HUDEP-2 (cell line): ENCODE data around the gene TOE1.
"Not testable (repeated sequence)": the region's sequence is repeated elsewhere in the genome, so short reads cannot be mapped to it uniquely, and the experiment has no call there.

ENCODE experiments used
- DNase-seq, 76 experiments: peaks; one replicate each; lab custom pipeline; 2025; ENCODE audit not compliant: unreplicated experiment in 76 of 76; lab: John Stamatoyannopoulos, UW

Gene TOE1

GRCh38 chr1:45339789-45340558 is at the start of gene TOE1, which contains the start of gene MUTYH:
Gene TOE1 (plus strand): TSS chr1:45340170. CDS start chr1:45340253, 83 bp downstream.
Gene MUTYH (minus strand): TSS chr1:45340440. CDS start chr1:45334505, 5,935 bp downstream.
- DNase-seq, result peak in 75 of 76 experiments; percentile 35 to 95 (median 89)

DNA sequence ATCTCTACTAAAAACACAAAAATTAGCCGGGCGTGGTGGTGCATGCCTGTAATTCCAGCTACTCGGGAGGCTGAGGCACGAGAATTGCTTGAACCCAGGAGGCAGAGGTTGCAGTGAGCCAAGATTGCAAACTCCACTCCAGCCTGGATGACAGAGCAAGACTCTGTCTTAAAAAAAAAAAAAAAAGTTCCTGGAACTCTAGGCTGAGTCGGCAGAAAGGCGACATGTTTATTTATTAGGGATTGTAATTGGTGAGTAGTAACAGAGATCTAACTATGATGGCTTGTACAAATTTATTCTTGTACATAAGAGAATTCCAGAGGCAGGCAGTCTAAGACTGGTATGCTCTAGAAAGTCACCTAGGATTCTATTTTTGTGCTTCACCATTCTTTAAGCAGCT is 49.0 kb upstream of the TOE1 start:
- DNase-seq, result not testable (repeated sequence)

DNA sequence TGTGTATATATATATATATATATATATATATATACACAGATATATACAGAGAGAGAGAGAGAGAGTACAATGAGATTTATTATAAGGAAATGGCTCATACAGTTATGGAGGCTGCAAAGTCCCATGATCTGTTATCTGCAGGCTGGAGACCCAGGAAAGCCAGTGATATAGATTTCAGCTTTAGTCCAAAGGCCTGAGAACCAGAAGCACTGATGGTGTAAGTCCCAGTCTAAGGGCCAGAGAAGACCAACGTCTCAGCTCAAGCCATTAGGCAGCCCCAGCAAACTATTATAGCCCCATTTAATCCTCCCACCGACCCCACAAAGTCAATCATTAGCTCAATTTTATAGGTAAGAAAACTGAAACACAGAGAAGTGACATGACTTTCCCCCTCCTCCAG is 48.3 kb upstream of the TOE1 start:
- DNase-seq, result no peak

- peak in 2 of 76 experiments; percentile 9 to 16 for DNase-seq
These were observed 42.2 kb upstream of the TOE1 start for GRCh38 chr1:45297666-45298356.

GRCh38 chr1:45299296-45299695 is 40.7 kb upstream of the TOE1 start:
- no peak for DNase-seq

DNA sequence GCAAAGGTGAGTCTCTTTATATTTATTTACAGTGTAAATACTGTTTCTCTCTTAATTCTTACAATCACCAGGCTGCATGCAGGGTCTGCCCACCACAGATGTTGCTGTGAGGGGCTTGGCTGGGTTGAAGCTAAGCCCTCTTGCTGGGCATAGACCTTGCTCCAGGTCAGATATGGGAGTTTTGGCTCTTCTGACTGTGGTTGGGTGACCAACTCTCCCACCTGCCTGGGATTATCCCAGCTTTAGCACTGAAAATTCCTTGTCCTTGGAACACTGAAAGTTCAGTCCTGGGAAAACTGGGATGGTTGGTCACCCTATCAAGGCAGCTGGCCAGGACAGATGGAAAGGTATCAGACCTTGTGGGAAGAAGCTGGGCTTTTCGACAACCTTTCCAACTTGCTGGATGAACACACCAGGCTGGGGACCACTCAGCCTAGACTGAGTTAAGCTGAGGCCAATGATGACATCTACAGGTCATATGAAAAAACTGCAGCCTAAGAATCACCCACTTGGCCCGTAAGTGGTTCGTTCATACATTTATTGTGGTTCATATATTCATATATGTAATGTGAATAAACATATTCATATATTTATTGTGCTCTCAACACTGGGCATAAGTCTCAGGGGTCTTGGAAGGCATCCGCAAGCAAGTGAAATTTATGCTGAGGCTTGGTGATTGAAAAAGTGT is 39.8 kb upstream of the TOE1 start:
- DNase-seq, result peak in 37 of 76 experiments; percentile 1 to 58 (median 30)

DNA sequence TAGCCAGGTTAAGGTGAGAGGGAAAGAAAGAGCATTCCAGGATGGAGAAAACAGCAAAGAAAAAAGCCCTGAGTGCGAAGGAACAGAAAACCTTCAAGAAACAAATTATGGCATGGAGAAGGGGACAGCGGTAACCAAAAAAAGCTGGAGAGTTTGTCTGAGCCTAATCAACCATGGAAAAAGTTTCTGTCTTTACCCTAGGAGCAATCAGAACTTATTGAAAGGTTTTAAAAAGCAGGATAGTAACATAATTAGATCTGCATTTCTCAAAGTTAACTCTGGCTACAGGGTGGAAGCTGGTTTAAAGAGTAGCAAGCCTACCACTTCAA is 39.3 kb upstream of the TOE1 start:
- no peak for DNase-seq

DNA sequence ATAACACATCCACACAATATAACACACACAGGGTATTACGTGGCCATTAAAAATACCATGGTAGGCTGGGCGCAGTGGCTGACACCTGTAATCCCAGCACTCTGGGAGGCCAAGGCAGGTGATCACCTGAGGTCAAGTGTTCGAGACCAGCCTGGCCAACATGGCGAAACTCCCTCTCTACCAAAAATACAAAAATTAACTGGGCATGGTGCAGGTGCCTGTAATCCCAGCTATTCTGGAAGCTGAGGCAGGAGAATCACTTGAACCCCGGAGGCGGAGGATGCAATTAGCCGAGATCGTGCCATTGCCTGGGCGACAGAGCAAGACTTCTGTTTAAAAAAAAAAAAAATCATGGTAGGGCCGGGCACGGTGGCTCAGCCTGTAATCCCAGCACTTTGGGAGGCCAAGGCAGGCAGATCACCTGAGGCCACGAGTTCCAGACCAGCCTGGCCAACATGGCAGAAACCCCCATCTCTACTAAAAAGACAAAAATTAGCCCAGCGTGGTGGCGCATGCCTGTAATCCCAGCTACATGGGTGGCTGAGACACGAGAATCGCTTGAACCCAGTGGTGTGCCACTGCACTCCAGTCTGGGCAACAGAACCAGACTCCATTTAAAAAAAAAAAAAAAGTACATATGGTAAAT is 37.3 kb upstream of the TOE1 start:
- no peak for DNase-seq

- DNase-seq, result peak; percentile 60 to 99 (median 97)
These were observed 36.3 kb upstream of the TOE1 start for GRCh38 chr1:45303520-45304310.

- DNase-seq, result peak in 29 of 76 experiments; percentile 2 to 43 (median 21)
These were observed 35.5 kb upstream of the TOE1 start for GRCh38 chr1:45304311-45305081.

GRCh38 chr1:45305231-45305630 is 34.7 kb upstream of the TOE1 start:
- no peak for DNase-seq

DNA sequence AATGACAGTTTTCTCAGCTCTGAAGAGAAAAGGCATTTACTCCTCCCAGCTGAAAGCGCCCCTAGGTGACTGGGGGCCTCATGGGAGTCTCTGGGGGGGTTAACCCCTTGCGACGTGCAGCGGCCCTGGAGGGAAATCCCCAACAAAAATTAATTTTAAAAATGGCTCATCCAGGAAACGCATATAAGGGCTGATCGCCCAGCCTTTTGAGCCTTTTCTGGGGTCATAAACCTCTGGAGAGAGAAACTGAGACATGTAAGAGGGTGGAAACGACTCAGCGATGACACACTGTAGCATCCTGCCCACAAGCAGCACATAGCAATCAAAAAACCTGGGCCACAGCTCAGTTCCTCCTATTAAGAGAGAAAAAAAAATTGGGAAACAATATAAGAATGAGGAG is 33.7 kb upstream of the TOE1 start:
- no peak for DNase-seq

DNA sequence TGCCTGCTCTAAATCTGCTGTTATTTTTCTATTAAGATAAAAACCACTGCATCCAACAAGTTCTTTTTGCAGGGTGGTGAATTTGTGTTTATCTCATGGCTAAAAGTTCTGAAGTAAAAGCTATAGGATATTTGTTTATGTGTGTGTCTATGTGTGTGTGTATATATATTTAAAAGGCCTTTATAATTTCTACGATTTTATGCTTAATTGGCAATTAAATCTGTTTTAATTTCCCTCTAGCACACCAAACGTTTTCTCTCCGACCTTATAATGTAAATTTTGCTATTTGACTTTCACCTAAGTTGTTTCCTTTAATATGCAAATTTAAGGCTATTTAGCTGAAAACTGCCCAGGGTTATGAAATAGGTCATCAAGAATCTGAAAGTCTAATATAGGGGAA is 33.1 kb upstream of the TOE1 start:
- DNase-seq, result no peak

GRCh38 chr1:45314266-45314665 is 25.7 kb upstream of the TOE1 start:
- no peak for DNase-seq

GRCh38 chr1:45317166-45317565 is 22.8 kb upstream of the TOE1 start:
- DNase-seq, result no peak

DNA sequence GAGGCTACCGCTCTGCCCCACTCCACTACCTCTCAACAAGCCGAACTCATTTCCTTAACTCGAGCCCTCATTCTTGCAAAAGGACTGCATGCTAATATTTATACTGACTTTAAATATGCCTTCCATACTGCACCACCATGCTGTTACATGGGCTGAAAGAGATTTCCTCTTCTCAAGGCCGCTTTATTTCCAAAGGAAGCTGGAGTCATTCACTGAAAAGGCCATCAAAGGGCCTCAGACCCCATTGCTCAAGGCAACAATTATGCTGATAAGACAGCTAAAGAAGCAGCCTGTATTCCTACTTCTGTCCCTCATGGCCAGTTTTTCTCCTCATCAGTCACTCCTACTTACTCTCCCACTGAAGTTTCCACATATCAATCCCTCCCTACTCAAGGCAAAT is 20.2 kb upstream of the TOE1 start:
- no peak for DNase-seq

DNA sequence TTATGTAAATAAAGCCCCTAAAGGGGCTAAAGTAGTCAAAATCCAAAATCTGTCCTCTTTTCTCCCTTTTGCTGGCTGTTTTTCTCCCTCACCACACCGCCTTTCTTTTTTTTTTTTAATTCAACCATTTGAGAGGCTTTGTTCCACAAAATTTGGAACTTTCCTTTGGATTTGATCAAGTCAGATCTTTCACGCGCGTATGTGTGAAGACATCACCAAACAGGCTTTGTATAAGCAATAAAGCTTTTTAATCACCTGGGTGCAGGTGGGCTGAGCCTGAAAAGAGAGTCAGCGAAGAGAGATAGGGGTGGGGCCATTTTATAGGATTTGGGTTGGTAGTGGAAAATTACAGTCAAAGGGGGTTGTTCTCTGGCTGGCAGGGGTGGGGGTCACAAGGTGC is 18.5 kb upstream of the TOE1 start:
- no peak for DNase-seq

- DNase-seq, result no peak
These were observed 17.4 kb upstream of the TOE1 start for GRCh38 chr1:45322486-45323040.

GRCh38 chr1:45325851-45326506 is 14.0 kb upstream of the TOE1 start:
- DNase-seq, result peak in 1 of 76 experiments; percentile 7
